ENCODE data around the gene ELAVL3.
A peak's percentile ranks its signal among the peaks of the same experiment; 100 is the strongest.

Gene ELAVL3

GRCh38 chr19:11480715-11481533 is at the start of gene ELAVL3:
Gene ELAVL3, minus strand, starts transcription at chr19:11481046. Its CDS starts 438 bp downstream, at chr19:11480608.
- no peak for DNase-seq

GRCh38 chr19:11530432-11530831 is 49.6 kb upstream of the ELAVL3 start:
- DNase-seq: peak in 1 of 2 experiments; percentile 45

- peak; percentile 97 to 98 for DNase-seq
These were observed 47.9 kb upstream of the ELAVL3 start, which contains the start of gene ECSIT for GRCh38 chr19:11528551-11529341. Gene ECSIT, minus strand, starts transcription at chr19:11529134. Its CDS starts 9,964 bp downstream, at chr19:11519170.

- no peak for DNase-seq
These were observed 38.3 kb upstream of the ELAVL3 start for GRCh38 chr19:11519138-11519537.

- DNase-seq: no peak
These were observed 33.1 kb upstream of the ELAVL3 start for GRCh38 chr19:11513946-11514345.

GRCh38 chr19:11510444-11510843 is 29.6 kb upstream of the ELAVL3 start:
- DNase-seq: no peak

GRCh38 chr19:11507370-11508078 is 26.7 kb upstream of the ELAVL3 start:
- no peak for DNase-seq

GRCh38 chr19:11506967-11507366 is 26.1 kb upstream of the ELAVL3 start:
- DNase-seq: no peak

GRCh38 chr19:11506101-11506555 is 25.3 kb upstream of the ELAVL3 start:
- no peak for DNase-seq

GRCh38 chr19:11505504-11506100 is 24.8 kb upstream of the ELAVL3 start, which contains the start of gene ZNF653:
Gene ZNF653, minus strand, starts transcription at chr19:11505839. Its CDS starts 53 bp downstream, at chr19:11505786.
- DNase-seq: peak; percentile 76 to 91

GRCh38 chr19:11505032-11505503 is 24.2 kb upstream of the ELAVL3 start:
- peak; percentile 85 to 92 for DNase-seq

- DNase-seq: no peak
These were observed 23.7 kb upstream of the ELAVL3 start for GRCh38 chr19:11504502-11505031.

GRCh38 chr19:11499890-11500420 is 19.1 kb upstream of the ELAVL3 start:
- no peak for DNase-seq

GRCh38 chr19:11499220-11499726 is 18.4 kb upstream of the ELAVL3 start:
- no peak for DNase-seq

GRCh38 chr19:11496391-11497163 is 15.7 kb upstream of the ELAVL3 start:
- DNase-seq: peak; percentile 45 to 75

GRCh38 chr19:11495885-11496284 is 15.0 kb upstream of the ELAVL3 start:
- no peak for DNase-seq

GRCh38 chr19:11495481-11495880 is 14.6 kb upstream of the ELAVL3 start:
- DNase-seq: no peak

- no peak for DNase-seq
These were observed 13.9 kb upstream of the ELAVL3 start for GRCh38 chr19:11494634-11495285.

GRCh38 chr19:11489378-11489777 is 8.5 kb upstream of the ELAVL3 start:
- DNase-seq: no peak
